Caco-2 (cell line): ENCODE results near the gene GAK. TPM values are rescaled to one million over a fixed set of nuclear protein-coding genes. Genes with fewer than 3 reads are reported as not detected.
A peak's percentile ranks its signal among the peaks of the same experiment; 100 is the strongest.

Experiments
- BruUV-seq: library from RNA; stranded (reverse); fragments of 400-500 nt; replicated peaks from 2 replicates; lab custom pipeline; 2021; lab: Mats Ljungman, UMichigan
- CTCF ChIA-PET: fragments of 300-600 bp; sonication (Branson Sonifier 250); formaldehyde crosslinking; loops from one replicate; lab custom pipeline; 2022; ENCODE audit warnings: antibody characterized with exemption; lab: Charles Lee
- POLR2A ChIA-PET: fragments of 300-600 bp; sonication (Branson Sonifier 250); formaldehyde crosslinking; loops from one replicate; lab custom pipeline; 2022; ENCODE audit warnings: antibody characterized with exemption; lab: Charles Lee
- DNase-seq, 2 experiments: peaks; one replicate each; pipeline versions ENCODE4 v3.0.0 to v3.0.0-alpha.2; 2020 to 2022
- H3K27me3 ChIP-seq: replicated peaks from 2 replicates; pipeline ENCODE4 v1.6.0; 2011; ENCODE audit warnings: low read length; ENCODE audit not compliant: control insufficient read depth, insufficient read depth
- H3K36me3 ChIP-seq: 2 replicates; pipeline ENCODE4 v1.5.1; 2011; ENCODE audit warnings: low read length; ENCODE audit not compliant: control insufficient read depth, insufficient read depth
- H3K4me1 ChIP-seq: fragments of 250-450 bp; sonication (Bioruptor Pico); 2 replicates; pipeline ENCODE4 v1.5.1; 2020; ENCODE audit warnings: mild to moderate bottlenecking
- H3K4me3 ChIP-seq: 2 replicates; pipeline ENCODE4 v1.5.1; 2011; ENCODE audit warnings: low read depth, mild to moderate bottlenecking, control low read depth, low read length
- H3K9me3 ChIP-seq: fragments of 250-450 bp; sonication (Bioruptor Pico); 2 replicates; pipeline ENCODE4 v1.5.1; 2020; ENCODE audit warnings: mild to moderate bottlenecking, moderate library complexity
- H3K27ac Mint-ChIP-seq: one replicate; pipeline ENCODE4 v1.8.0; 2022; ENCODE audit warnings: mixed read lengths; ENCODE audit not compliant: unreplicated experiment
- H3K27me3 Mint-ChIP-seq: one replicate; pipeline ENCODE4 v1.8.0; 2022; ENCODE audit warnings: mixed read lengths; ENCODE audit not compliant: insufficient read depth, unreplicated experiment
- H3K36me3 Mint-ChIP-seq: one replicate; pipeline ENCODE4 v1.8.0; 2022; ENCODE audit warnings: mild to moderate bottlenecking, mixed read lengths; ENCODE audit not compliant: insufficient read depth, unreplicated experiment
- H3K4me1 Mint-ChIP-seq: one replicate; pipeline ENCODE4 v1.8.0; 2022; ENCODE audit warnings: low read depth, mixed read lengths; ENCODE audit not compliant: unreplicated experiment
- H3K4me3 Mint-ChIP-seq: one replicate; pipeline ENCODE4 v1.8.0; 2022; ENCODE audit warnings: mild to moderate bottlenecking, moderate library complexity, mixed read lengths; ENCODE audit not compliant: unreplicated experiment
- H3K9me3 Mint-ChIP-seq: one replicate; pipeline ENCODE4 v1.8.0; 2022; ENCODE audit warnings: mixed read lengths; ENCODE audit not compliant: unreplicated experiment
- intact Hi-C: fragments of 100-400 bp; cut with micrococcal nuclease; formaldehyde crosslinking; loops from one replicate; pipeline ENCODE4 v1.10.0; 2022; ENCODE audit not compliant: unreplicated experiment
- total RNA-seq: library from RNA; stranded (reverse); gene quantifications from 2 replicates; pipeline ENCODE4 v1.2.3, GENCODE V29; 2022
- TF ChIP-seq, protein P1 (sequence below), 2 experiments: fragments of 200-600 bp in 1 of 2; IDR thresholded peaks; 1 replicate in 1 of 2; 2 replicates in 1 of 2; pipeline versions ENCODE4 v1.5.1 to v1.8.0; 2011 to 2022; ENCODE audit warnings: antibody characterized with exemption in 1 of 2, control low read depth in 1 of 2, inconsistent platforms in 1 of 2, low read depth in 1 of 2, low read length in 1 of 2, mild to moderate bottlenecking in 1 of 2, moderate library complexity in 1 of 2; ENCODE audit not compliant: insufficient read depth in 1 of 2, severe bottlenecking in 1 of 2, unreplicated experiment in 1 of 2

GAK gene
- total RNA-seq, 1 experiment from 2014 or later = 126 TPM

GRCh38 chr4:907691-908425 lies 24.3 kb downstream of the GAK start:
- Mint-ChIP-seq H3K36me3 (peaks cover 42% of the 10 kb centered on the region), H3K9me3 (no peaks in the 10 kb centered on the region), H3K27ac (no peak overlapping the region), H3K4me3 (no peak overlapping the region), H3K4me1 (no peaks in the 10 kb centered on the region), H3K27me3 (no peaks in the 10 kb centered on the region)
- H3K4me3 ChIP-seq = no peak overlapping the region
- H3K27me3 ChIP-seq = no peaks in the 10 kb centered on the region
- ChIA-PET POLR2A (no interaction called here), CTCF (no interaction called here)
- no peaks in the 10 kb centered on the region; the same call in none of the 2 replicates for H3K36me3 ChIP-seq
- H3K9me3 ChIP-seq = no peaks in the 10 kb centered on the region
- DNase-seq = no peak
- no peaks in the 10 kb centered on the region for H3K4me1 ChIP-seq
- TF ChIP-seq, protein P1, sequence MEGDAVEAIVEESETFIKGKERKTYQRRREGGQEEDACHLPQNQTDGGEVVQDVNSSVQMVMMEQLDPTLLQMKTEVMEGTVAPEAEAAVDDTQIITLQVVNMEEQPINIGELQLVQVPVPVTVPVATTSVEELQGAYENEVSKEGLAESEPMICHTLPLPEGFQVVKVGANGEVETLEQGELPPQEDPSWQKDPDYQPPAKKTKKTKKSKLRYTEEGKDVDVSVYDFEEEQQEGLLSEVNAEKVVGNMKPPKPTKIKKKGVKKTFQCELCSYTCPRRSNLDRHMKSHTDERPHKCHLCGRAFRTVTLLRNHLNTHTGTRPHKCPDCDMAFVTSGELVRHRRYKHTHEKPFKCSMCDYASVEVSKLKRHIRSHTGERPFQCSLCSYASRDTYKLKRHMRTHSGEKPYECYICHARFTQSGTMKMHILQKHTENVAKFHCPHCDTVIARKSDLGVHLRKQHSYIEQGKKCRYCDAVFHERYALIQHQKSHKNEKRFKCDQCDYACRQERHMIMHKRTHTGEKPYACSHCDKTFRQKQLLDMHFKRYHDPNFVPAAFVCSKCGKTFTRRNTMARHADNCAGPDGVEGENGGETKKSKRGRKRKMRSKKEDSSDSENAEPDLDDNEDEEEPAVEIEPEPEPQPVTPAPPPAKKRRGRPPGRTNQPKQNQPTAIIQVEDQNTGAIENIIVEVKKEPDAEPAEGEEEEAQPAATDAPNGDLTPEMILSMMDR (IDR thresholded peaks at IDR 0.05; ENCODE audit: insufficient read depth in 1 of 2, low read depth in 1 of 2, low read length in 1 of 2, severe bottlenecking in 1 of 2, unreplicated experiment in 1 of 2) = no peak
- no TSS peak for BruUV-seq
- intact Hi-C loops = no loop called here

GRCh38 chr4:907103-907400 lies 25.1 kb downstream of the GAK start:
- no TSS peak for BruUV-seq
- H3K4me3 ChIP-seq = no peak overlapping the region
- no peaks in the 10 kb centered on the region for H3K9me3 ChIP-seq
- peaks cover 36% of the 10 kb centered on the region for H3K36me3 Mint-ChIP-seq
- no peaks in the 10 kb centered on the region for H3K27me3 Mint-ChIP-seq
- DNase-seq = no peak
- H3K27me3 ChIP-seq = no peaks in the 10 kb centered on the region
- H3K4me1 Mint-ChIP-seq = no peaks in the 10 kb centered on the region
- TF ChIP-seq, protein P1 (IDR thresholded peaks at IDR 0.05; ENCODE audit: insufficient read depth in 1 of 2, low read depth in 1 of 2, low read length in 1 of 2, severe bottlenecking in 1 of 2, unreplicated experiment in 1 of 2) = no peak
- no peak overlapping the region for H3K27ac Mint-ChIP-seq
- H3K36me3 ChIP-seq = no peaks in the 10 kb centered on the region; the same call in none of the 2 replicates
- no peaks in the 10 kb centered on the region for H3K4me1 ChIP-seq
- H3K4me3 Mint-ChIP-seq = no peak overlapping the region
- intact Hi-C loops = no loop called here
- no peaks in the 10 kb centered on the region for H3K9me3 Mint-ChIP-seq
- POLR2A ChIA-PET = no interaction called here
- CTCF ChIA-PET = no interaction called here

GRCh38 chr4:906339-907102 lies 25.6 kb downstream of the GAK start:
- CTCF ChIA-PET = no interaction called here
- intact Hi-C loops = no loop called here
- Mint-ChIP-seq H3K9me3 (no peaks in the 10 kb centered on the region), H3K36me3 (peaks cover 35% of the 10 kb centered on the region), H3K4me3 (no peak overlapping the region), H3K27ac (peak overlapping the region; percentile 28), H3K27me3 (no peaks in the 10 kb centered on the region), H3K4me1 (no peaks in the 10 kb centered on the region)
- no peaks in the 10 kb centered on the region for H3K4me1 ChIP-seq
- H3K36me3 ChIP-seq = no peaks in the 10 kb centered on the region; the same call in 1 of the 2 replicates
- TF ChIP-seq, protein P1 (IDR thresholded peaks at IDR 0.05; ENCODE audit: insufficient read depth in 1 of 2, low read depth in 1 of 2, low read length in 1 of 2, severe bottlenecking in 1 of 2, unreplicated experiment in 1 of 2) = no peak
- no peaks in the 10 kb centered on the region for H3K27me3 ChIP-seq
- H3K9me3 ChIP-seq = no peaks in the 10 kb centered on the region
- DNase-seq = no peak
- BruUV-seq = no TSS peak
- no peak overlapping the region for H3K4me3 ChIP-seq
- POLR2A ChIA-PET = no interaction called here
